Astrocyte (in vitro differentiated cells and primary cell): ENCODE measurements around the gene KANK4. TPM values are rescaled to one million over a fixed set of nuclear protein-coding genes. Genes with fewer than 3 reads are reported as not detected.

Experiments
- DNase-seq: peaks from one replicate; pipeline ENCODE4 v3.0.0-alpha.2; 2010; ENCODE audit warnings: low read depth
- FAIRE-seq: peaks from 2 replicates; lab custom pipeline; 2011; peaks lifted over from hg19 to GRCh38; lab: Jason Lieb, UNC
- H2AFZ ChIP-seq: 2 replicates; pipeline ENCODE4 v1.6.0; 2012; ENCODE audit warnings: low read depth, low read length, inconsistent platforms
- H3K27ac ChIP-seq: 2 replicates; pipeline ENCODE4 v1.5.1; 2011; ENCODE audit warnings: low read depth, low read length, inconsistent platforms
- H3K27me3 ChIP-seq: 2 replicates; pipeline ENCODE4 v1.6.0; 2011; ENCODE audit warnings: low read length, inconsistent platforms; ENCODE audit not compliant: insufficient read depth
- H3K36me3 ChIP-seq: 2 replicates; pipeline ENCODE4 v1.5.1; 2011; ENCODE audit warnings: low read length, inconsistent platforms; ENCODE audit not compliant: insufficient read depth
- H3K4me1 ChIP-seq: 2 replicates; pipeline ENCODE4 v1.5.1; 2011; ENCODE audit warnings: low read length, inconsistent platforms; ENCODE audit not compliant: insufficient read depth
- H3K4me2 ChIP-seq: 2 replicates; pipeline ENCODE4 v1.6.0; 2012; ENCODE audit warnings: low read length, inconsistent platforms
- H3K4me3 ChIP-seq: 2 replicates; pipeline ENCODE4 v1.5.1; 2011; ENCODE audit warnings: low read depth, mild to moderate bottlenecking, low read length, inconsistent platforms; ENCODE audit not compliant: insufficient read depth
- H3K79me2 ChIP-seq: 2 replicates; pipeline ENCODE4 v1.6.0; 2012; ENCODE audit warnings: mild to moderate bottlenecking, low read length, inconsistent platforms; ENCODE audit not compliant: insufficient read depth
- H3K9ac ChIP-seq: 2 replicates; pipeline ENCODE4 v1.6.0; 2012; ENCODE audit warnings: mild to moderate bottlenecking, low read length, inconsistent platforms
- H3K9me3 ChIP-seq: 2 replicates; pipeline ENCODE4 v1.5.1; 2012; ENCODE audit warnings: low read depth, mild to moderate bottlenecking, low read length, inconsistent platforms; ENCODE audit not compliant: insufficient read depth
- H4K20me1 ChIP-seq: 2 replicates; pipeline ENCODE4 v1.6.0; 2012; ENCODE audit warnings: low read length, inconsistent platforms; ENCODE audit not compliant: insufficient read depth
- H3K27ac Mint-ChIP-seq: one replicate; pipeline ENCODE4 v1.8.0; 2021; ENCODE audit warnings: mild to moderate bottlenecking, mixed read lengths; ENCODE audit not compliant: unreplicated experiment
- H3K27me3 Mint-ChIP-seq: one replicate; pipeline ENCODE4 v1.8.0; 2021; ENCODE audit warnings: low read depth, mixed read lengths; ENCODE audit not compliant: unreplicated experiment
- H3K36me3 Mint-ChIP-seq: one replicate; pipeline ENCODE4 v1.8.0; 2021; ENCODE audit warnings: low read depth, mixed read lengths; ENCODE audit not compliant: unreplicated experiment
- H3K4me1 Mint-ChIP-seq: one replicate; pipeline ENCODE4 v1.8.0; 2021; ENCODE audit warnings: low read depth, mixed read lengths; ENCODE audit not compliant: unreplicated experiment
- H3K4me3 Mint-ChIP-seq: one replicate; pipeline ENCODE4 v1.8.0; 2021; ENCODE audit warnings: mild to moderate bottlenecking, moderate library complexity, mixed read lengths; ENCODE audit not compliant: unreplicated experiment
- H3K9me3 Mint-ChIP-seq: one replicate; pipeline ENCODE4 v1.8.0; 2021; ENCODE audit warnings: mild to moderate bottlenecking, mixed read lengths; ENCODE audit not compliant: unreplicated experiment
- EZH2 ChIP-seq: IDR thresholded peaks from 2 replicates; pipeline ENCODE4 v1.6.1; 2012; ENCODE audit warnings: mild to moderate bottlenecking, low read length, inconsistent platforms; ENCODE audit not compliant: insufficient read depth
- total RNA-seq: library from RNA; stranded (reverse); gene quantifications from 2 replicates; pipeline ENCODE4 v1.2.1, GENCODE V29; 2021
- TF ChIP-seq, protein P1 (sequence below): IDR thresholded peaks from 2 replicates; pipeline ENCODE4 v1.5.1; 2011; ENCODE audit warnings: low read depth, mild to moderate bottlenecking, inconsistent platforms, low read length, moderate library complexity; ENCODE audit not compliant: insufficient read depth

Gene KANK4
- total RNA-seq, 1 donor from 2014 or later = 8.5 TPM

GRCh38 chr1:62318320-62318755 is 896 bp downstream of the KANK4 start:
- H2AFZ ChIP-seq = peak overlapping the region; percentile 63
- H3K27me3 ChIP-seq = peaks cover 48% of the 10 kb centered on the region
- DNase-seq = no peak
- H3K4me2 ChIP-seq = peak overlapping the region; percentile 83
- no peaks in the 10 kb centered on the region for H3K79me2 ChIP-seq
- Mint-ChIP-seq H3K9me3 (no peaks in the 10 kb centered on the region), H3K4me1 (peaks cover 17% of the 10 kb centered on the region), H3K27me3 (peaks cover 22% of the 10 kb centered on the region), H3K27ac (no peak overlapping the region), H3K4me3 (peak overlapping the region; percentile 84), H3K36me3 (no peaks in the 10 kb centered on the region)
- no peak for FAIRE-seq
- H4K20me1 ChIP-seq = no peaks in the 10 kb centered on the region
- no peak overlapping the region for H3K4me3 ChIP-seq
- H3K9ac ChIP-seq = no peak overlapping the region
- H3K36me3 ChIP-seq = no peaks in the 10 kb centered on the region
- no peak for TF ChIP-seq EZH2
- TF ChIP-seq, protein P1, sequence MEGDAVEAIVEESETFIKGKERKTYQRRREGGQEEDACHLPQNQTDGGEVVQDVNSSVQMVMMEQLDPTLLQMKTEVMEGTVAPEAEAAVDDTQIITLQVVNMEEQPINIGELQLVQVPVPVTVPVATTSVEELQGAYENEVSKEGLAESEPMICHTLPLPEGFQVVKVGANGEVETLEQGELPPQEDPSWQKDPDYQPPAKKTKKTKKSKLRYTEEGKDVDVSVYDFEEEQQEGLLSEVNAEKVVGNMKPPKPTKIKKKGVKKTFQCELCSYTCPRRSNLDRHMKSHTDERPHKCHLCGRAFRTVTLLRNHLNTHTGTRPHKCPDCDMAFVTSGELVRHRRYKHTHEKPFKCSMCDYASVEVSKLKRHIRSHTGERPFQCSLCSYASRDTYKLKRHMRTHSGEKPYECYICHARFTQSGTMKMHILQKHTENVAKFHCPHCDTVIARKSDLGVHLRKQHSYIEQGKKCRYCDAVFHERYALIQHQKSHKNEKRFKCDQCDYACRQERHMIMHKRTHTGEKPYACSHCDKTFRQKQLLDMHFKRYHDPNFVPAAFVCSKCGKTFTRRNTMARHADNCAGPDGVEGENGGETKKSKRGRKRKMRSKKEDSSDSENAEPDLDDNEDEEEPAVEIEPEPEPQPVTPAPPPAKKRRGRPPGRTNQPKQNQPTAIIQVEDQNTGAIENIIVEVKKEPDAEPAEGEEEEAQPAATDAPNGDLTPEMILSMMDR = no peak
- no peaks in the 10 kb centered on the region for H3K9me3 ChIP-seq
- no peak overlapping the region for H3K27ac ChIP-seq
- H3K4me1 ChIP-seq = peaks cover 16% of the 10 kb centered on the region

- Mint-ChIP-seq H3K4me3 (peak overlapping the region; percentile 84), H3K27ac (no peak overlapping the region), H3K36me3 (no peaks in the 10 kb centered on the region), H3K27me3 (peaks cover 22% of the 10 kb centered on the region), H3K9me3 (no peaks in the 10 kb centered on the region), H3K4me1 (peaks cover 16% of the 10 kb centered on the region)
- Histone ChIP-seq H3K27me3 (peaks cover 54% of the 10 kb centered on the region), H3K9me3 (no peaks in the 10 kb centered on the region), H2AFZ (no peak overlapping the region), H3K27ac (no peak overlapping the region), H3K4me1 (peaks cover 16% of the 10 kb centered on the region), H4K20me1 (no peaks in the 10 kb centered on the region), H3K9ac (no peak overlapping the region), H3K4me2 (no peak overlapping the region), H3K36me3 (no peaks in the 10 kb centered on the region), H3K79me2 (no peaks in the 10 kb centered on the region), H3K4me3 (no peak overlapping the region)
- no peak for DNase-seq
- no peak for TF ChIP-seq EZH2
- TF ChIP-seq, protein P1 = no peak
- no peak for FAIRE-seq
Measured at GRCh38 chr1:62317021-62317768, 2.0 kb downstream of the KANK4 start.

DNA sequence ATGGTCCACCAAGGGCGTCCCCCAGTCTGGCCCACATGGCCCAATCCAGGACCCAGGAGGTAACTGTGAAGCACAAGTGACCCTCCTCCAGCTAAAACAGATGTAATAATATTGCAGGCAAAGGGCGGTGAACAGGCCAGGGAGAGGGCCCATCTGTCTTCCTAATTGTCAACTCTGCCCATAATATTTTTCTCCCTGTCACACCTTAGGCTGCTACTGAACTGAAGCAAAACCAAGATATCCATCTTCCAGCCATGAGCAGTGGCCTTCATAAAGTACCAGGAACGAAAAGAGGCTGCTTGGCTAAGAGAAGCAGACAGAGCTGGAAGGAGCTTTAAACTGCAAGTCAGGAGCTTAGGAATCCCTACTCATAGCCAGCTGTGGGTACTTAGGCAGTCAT is 3.1 kb downstream of the KANK4 start:
- H4K20me1 ChIP-seq = no peaks in the 10 kb centered on the region
- H3K4me1 Mint-ChIP-seq = peaks cover 17% of the 10 kb centered on the region
- peaks cover 7% of the 10 kb centered on the region for H3K4me1 ChIP-seq
- H3K36me3 ChIP-seq = no peaks in the 10 kb centered on the region
- H3K9ac ChIP-seq = no peak overlapping the region
- no peak for FAIRE-seq
- H3K27ac Mint-ChIP-seq = no peak overlapping the region
- H3K4me3 ChIP-seq = no peak overlapping the region
- H3K4me3 Mint-ChIP-seq = no peak overlapping the region
- H2AFZ ChIP-seq = no peak overlapping the region
- no peaks in the 10 kb centered on the region for H3K79me2 ChIP-seq
- no peak for DNase-seq
- no peaks in the 10 kb centered on the region for H3K9me3 ChIP-seq
- H3K9me3 Mint-ChIP-seq = no peaks in the 10 kb centered on the region
- H3K27me3 ChIP-seq = peaks cover 55% of the 10 kb centered on the region
- TF ChIP-seq, protein P1 = no peak
- H3K27ac ChIP-seq = no peak overlapping the region
- peaks cover 22% of the 10 kb centered on the region for H3K27me3 Mint-ChIP-seq
- H3K36me3 Mint-ChIP-seq = peaks cover 3% of the 10 kb centered on the region
- no peak overlapping the region for H3K4me2 ChIP-seq
